WTC11 (cell line): ENCODE results near the gene KLF1. TPM values are rescaled to one million over a fixed set of nuclear protein-coding genes. Genes with fewer than 3 reads are reported as not detected.
A peak's percentile ranks its signal among the peaks of the same experiment; 100 is the strongest.

Experiments
- FOXP1 ChIP-seq: sonication (generic); formaldehyde crosslinking; IDR thresholded peaks from 2 replicates; pipeline ENCODE4 v1.8.0; 2022; ENCODE audit warnings: missing genetic modification reagents, mild to moderate bottlenecking, moderate library complexity, borderline replicate concordance
- GTF2I ChIP-seq: fragments of 250-450 bp; sonication (Bioruptor Pico); conservative IDR thresholded peaks from 2 replicates; pipeline ENCODE4 v1.4.0; 2021; ENCODE audit warnings: mild to moderate bottlenecking
- HMGA2 ChIP-seq: fragments of 250-450 bp; sonication (Bioruptor Pico); IDR thresholded peaks from 2 replicates; pipeline ENCODE4 v1.4.0; 2021; ENCODE audit warnings: mild to moderate bottlenecking, moderate library complexity
- JAZF1 ChIP-seq: fragments of 250-450 bp; sonication (Bioruptor Pico); IDR thresholded peaks from 2 replicates; pipeline ENCODE4 v1.9.0; 2021; ENCODE audit warnings: moderate library complexity, mild to moderate bottlenecking, inconsistent platforms
- MYBL2 ChIP-seq: sonication (generic); formaldehyde crosslinking; IDR thresholded peaks from 2 replicates; pipeline ENCODE4 v1.8.1; 2023; ENCODE audit warnings: mild to moderate bottlenecking, moderate library complexity, missing genetic modification reagents
- NFATC4 ChIP-seq: fragments of 250-450 bp; sonication (Bioruptor Pico); IDR thresholded peaks from 2 replicates; pipeline ENCODE4 v1.9.0; 2021; ENCODE audit warnings: mild to moderate bottlenecking
- NFE2L1 ChIP-seq: sonication (generic); formaldehyde crosslinking; IDR thresholded peaks from 2 replicates; pipeline ENCODE4 v1.8.1; 2023; ENCODE audit warnings: missing genetic modification reagents
- SMAD3 ChIP-seq: sonication (generic); formaldehyde crosslinking; IDR thresholded peaks from 2 replicates; pipeline ENCODE4 v1.8.0; 2022; ENCODE audit warnings: missing genetic modification reagents, mild to moderate bottlenecking, borderline replicate concordance
- SMAD4 ChIP-seq: sonication (generic); formaldehyde crosslinking; IDR thresholded peaks from 2 replicates; pipeline ENCODE4 v1.8.0; 2022; ENCODE audit warnings: mild to moderate bottlenecking, missing genetic modification reagents
- TP53 ChIP-seq: sonication (generic); formaldehyde crosslinking; IDR thresholded peaks from 2 replicates; pipeline ENCODE4 v1.8.1; 2023; ENCODE audit warnings: mild to moderate bottlenecking, missing genetic modification reagents
- ZNF219 ChIP-seq: sonication (generic); formaldehyde crosslinking; IDR thresholded peaks from 2 replicates; pipeline ENCODE4 v1.8.0; 2023; ENCODE audit warnings: missing genetic modification reagents, mild to moderate bottlenecking, borderline replicate concordance
- ZNF263 ChIP-seq: sonication (generic); formaldehyde crosslinking; IDR thresholded peaks from 2 replicates; pipeline ENCODE4 v1.8.1; 2022; ENCODE audit warnings: low read depth, mild to moderate bottlenecking, moderate library complexity, missing genetic modification reagents
- ZNF396 ChIP-seq: fragments of 250-450 bp; sonication (Bioruptor Pico); IDR thresholded peaks from 2 replicates; pipeline ENCODE4 v1.8.0; 2021; ENCODE audit warnings: mild to moderate bottlenecking, moderate library complexity, borderline replicate concordance
- ZNF671 ChIP-seq: fragments of 250-450 bp; sonication (Bioruptor Pico); IDR thresholded peaks from 2 replicates; pipeline ENCODE4 v1.8.0; 2021; ENCODE audit warnings: mild to moderate bottlenecking
- total RNA-seq: library from RNA; stranded (reverse); gene quantifications from 3 replicates; pipeline ENCODE4 v1.2.3, GENCODE V29; 2021
- TF ChIP-seq, protein P1 (sequence below): fragments of 200-600 bp; IDR thresholded peaks from 2 replicates; pipeline ENCODE4 v1.8.0; 2022; ENCODE audit warnings: antibody characterized with exemption
- TF ChIP-seq, protein P2 (sequence below): sonication (generic); formaldehyde crosslinking; conservative IDR thresholded peaks from 2 replicates; pipeline ENCODE4 v1.8.1; 2023; ENCODE audit warnings: mild to moderate bottlenecking, low read depth, missing genetic modification reagents, moderate library complexity
- TF ChIP-seq, protein P3 (sequence below): fragments of 250-450 bp; sonication (Bioruptor Pico); IDR thresholded peaks from 2 replicates; pipeline ENCODE4 v1.9.0; 2021; ENCODE audit warnings: mild to moderate bottlenecking, borderline replicate concordance
- TF ChIP-seq, protein P4 (sequence below): sonication (generic); formaldehyde crosslinking; IDR thresholded peaks from 2 replicates; pipeline ENCODE4 v1.8.0; 2022; ENCODE audit warnings: missing genetic modification reagents
- TF ChIP-seq, protein P5 (sequence below): fragments of 250-450 bp; sonication (Bioruptor Pico); conservative IDR thresholded peaks from 2 replicates; pipeline ENCODE4 v1.9.0; 2021; ENCODE audit warnings: mild to moderate bottlenecking
- TF ChIP-seq, protein P6 (sequence below): fragments of 250-450 bp; sonication (Bioruptor Pico); IDR thresholded peaks from 2 replicates; pipeline ENCODE4 v1.9.0; 2021; ENCODE audit warnings: mild to moderate bottlenecking

KLF1 gene
- total RNA-seq, 1 experiment from 2014 or later = 0.72 TPM

DNA sequence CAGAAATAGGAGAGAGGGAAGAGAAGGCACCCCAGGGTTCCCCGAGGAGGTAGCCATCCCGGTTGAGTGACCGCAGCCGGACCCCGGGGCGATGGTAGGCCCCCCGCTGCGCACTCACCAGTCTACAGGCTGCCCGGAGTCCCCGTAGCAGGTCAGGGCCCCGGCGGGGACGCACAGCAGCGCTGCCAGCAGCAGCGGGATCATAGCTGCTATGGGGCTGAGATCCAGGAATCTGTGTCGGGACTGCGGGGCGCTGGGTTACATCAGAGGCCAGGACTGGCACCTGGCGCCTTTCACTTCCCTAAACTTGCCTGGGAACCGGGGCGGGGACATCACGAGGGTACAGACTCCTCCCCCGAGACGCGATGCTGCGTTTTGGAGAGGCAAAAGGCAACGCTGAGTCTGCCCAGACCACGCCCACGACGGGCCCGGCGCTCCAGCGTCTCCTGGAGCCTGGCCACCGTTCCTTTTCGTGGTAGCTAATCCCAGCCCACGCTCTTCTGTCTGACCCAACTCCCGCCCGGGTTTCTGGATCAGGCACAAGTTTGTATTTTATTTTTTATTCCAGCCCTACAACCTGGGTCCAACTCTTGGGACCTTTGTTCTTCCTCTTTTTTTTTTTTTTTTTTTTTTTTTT is 5.7 kb downstream of the KLF1 start, which contains the start of gene DNASE2 (continued):
- TF ChIP-seq ZNF671 (CRISPR knock-in tag) (no peak), NFE2L1 (CRISPR knock-in tag) (no peak; the same call in 1 of the 2 replicates), TP53 (CRISPR knock-in tag) (0 out of 2 replicates have a peak, but pooled peaks have one; percentile 76), HMGA2 (CRISPR knock-in tag) (no peak), GTF2I (CRISPR knock-in tag) (no peak), SMAD4 (CRISPR knock-in tag) (no peak), FOXP1 (CRISPR knock-in tag) (no peak), ZNF219 (CRISPR knock-in tag) (no peak), ZNF396 (CRISPR knock-in tag) (no peak), ZNF263 (CRISPR knock-in tag) (no peak), NFATC4 (CRISPR knock-in tag) (no peak), MYBL2 (no peak), JAZF1 (CRISPR knock-in tag) (no peak), SMAD3 (no peak)
- TF ChIP-seq, protein P1, sequence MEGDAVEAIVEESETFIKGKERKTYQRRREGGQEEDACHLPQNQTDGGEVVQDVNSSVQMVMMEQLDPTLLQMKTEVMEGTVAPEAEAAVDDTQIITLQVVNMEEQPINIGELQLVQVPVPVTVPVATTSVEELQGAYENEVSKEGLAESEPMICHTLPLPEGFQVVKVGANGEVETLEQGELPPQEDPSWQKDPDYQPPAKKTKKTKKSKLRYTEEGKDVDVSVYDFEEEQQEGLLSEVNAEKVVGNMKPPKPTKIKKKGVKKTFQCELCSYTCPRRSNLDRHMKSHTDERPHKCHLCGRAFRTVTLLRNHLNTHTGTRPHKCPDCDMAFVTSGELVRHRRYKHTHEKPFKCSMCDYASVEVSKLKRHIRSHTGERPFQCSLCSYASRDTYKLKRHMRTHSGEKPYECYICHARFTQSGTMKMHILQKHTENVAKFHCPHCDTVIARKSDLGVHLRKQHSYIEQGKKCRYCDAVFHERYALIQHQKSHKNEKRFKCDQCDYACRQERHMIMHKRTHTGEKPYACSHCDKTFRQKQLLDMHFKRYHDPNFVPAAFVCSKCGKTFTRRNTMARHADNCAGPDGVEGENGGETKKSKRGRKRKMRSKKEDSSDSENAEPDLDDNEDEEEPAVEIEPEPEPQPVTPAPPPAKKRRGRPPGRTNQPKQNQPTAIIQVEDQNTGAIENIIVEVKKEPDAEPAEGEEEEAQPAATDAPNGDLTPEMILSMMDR = no peak
- TF ChIP-seq, protein P2, sequence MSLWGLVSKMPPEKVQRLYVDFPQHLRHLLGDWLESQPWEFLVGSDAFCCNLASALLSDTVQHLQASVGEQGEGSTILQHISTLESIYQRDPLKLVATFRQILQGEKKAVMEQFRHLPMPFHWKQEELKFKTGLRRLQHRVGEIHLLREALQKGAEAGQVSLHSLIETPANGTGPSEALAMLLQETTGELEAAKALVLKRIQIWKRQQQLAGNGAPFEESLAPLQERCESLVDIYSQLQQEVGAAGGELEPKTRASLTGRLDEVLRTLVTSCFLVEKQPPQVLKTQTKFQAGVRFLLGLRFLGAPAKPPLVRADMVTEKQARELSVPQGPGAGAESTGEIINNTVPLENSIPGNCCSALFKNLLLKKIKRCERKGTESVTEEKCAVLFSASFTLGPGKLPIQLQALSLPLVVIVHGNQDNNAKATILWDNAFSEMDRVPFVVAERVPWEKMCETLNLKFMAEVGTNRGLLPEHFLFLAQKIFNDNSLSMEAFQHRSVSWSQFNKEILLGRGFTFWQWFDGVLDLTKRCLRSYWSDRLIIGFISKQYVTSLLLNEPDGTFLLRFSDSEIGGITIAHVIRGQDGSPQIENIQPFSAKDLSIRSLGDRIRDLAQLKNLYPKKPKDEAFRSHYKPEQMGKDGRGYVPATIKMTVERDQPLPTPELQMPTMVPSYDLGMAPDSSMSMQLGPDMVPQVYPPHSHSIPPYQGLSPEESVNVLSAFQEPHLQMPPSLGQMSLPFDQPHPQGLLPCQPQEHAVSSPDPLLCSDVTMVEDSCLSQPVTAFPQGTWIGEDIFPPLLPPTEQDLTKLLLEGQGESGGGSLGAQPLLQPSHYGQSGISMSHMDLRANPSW (CRISPR knock-in tag) = no peak
- TF ChIP-seq, protein P3, sequence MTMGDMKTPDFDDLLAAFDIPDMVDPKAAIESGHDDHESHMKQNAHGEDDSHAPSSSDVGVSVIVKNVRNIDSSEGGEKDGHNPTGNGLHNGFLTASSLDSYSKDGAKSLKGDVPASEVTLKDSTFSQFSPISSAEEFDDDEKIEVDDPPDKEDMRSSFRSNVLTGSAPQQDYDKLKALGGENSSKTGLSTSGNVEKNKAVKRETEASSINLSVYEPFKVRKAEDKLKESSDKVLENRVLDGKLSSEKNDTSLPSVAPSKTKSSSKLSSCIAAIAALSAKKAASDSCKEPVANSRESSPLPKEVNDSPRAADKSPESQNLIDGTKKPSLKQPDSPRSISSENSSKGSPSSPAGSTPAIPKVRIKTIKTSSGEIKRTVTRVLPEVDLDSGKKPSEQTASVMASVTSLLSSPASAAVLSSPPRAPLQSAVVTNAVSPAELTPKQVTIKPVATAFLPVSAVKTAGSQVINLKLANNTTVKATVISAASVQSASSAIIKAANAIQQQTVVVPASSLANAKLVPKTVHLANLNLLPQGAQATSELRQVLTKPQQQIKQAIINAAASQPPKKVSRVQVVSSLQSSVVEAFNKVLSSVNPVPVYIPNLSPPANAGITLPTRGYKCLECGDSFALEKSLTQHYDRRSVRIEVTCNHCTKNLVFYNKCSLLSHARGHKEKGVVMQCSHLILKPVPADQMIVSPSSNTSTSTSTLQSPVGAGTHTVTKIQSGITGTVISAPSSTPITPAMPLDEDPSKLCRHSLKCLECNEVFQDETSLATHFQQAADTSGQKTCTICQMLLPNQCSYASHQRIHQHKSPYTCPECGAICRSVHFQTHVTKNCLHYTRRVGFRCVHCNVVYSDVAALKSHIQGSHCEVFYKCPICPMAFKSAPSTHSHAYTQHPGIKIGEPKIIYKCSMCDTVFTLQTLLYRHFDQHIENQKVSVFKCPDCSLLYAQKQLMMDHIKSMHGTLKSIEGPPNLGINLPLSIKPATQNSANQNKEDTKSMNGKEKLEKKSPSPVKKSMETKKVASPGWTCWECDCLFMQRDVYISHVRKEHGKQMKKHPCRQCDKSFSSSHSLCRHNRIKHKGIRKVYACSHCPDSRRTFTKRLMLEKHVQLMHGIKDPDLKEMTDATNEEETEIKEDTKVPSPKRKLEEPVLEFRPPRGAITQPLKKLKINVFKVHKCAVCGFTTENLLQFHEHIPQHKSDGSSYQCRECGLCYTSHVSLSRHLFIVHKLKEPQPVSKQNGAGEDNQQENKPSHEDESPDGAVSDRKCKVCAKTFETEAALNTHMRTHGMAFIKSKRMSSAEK (CRISPR knock-in tag) = no peak
- TF ChIP-seq, protein P4, sequence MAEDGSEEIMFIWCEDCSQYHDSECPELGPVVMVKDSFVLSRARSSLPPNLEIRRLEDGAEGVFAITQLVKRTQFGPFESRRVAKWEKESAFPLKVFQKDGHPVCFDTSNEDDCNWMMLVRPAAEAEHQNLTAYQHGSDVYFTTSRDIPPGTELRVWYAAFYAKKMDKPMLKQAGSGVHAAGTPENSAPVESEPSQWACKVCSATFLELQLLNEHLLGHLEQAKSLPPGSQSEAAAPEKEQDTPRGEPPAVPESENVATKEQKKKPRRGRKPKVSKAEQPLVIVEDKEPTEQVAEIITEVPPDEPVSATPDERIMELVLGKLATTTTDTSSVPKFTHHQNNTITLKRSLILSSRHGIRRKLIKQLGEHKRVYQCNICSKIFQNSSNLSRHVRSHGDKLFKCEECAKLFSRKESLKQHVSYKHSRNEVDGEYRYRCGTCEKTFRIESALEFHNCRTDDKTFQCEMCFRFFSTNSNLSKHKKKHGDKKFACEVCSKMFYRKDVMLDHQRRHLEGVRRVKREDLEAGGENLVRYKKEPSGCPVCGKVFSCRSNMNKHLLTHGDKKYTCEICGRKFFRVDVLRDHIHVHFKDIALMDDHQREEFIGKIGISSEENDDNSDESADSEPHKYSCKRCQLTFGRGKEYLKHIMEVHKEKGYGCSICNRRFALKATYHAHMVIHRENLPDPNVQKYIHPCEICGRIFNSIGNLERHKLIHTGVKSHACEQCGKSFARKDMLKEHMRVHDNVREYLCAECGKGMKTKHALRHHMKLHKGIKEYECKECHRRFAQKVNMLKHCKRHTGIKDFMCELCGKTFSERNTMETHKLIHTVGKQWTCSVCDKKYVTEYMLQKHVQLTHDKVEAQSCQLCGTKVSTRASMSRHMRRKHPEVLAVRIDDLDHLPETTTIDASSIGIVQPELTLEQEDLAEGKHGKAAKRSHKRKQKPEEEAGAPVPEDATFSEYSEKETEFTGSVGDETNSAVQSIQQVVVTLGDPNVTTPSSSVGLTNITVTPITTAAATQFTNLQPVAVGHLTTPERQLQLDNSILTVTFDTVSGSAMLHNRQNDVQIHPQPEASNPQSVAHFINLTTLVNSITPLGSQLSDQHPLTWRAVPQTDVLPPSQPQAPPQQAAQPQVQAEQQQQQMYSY (CRISPR knock-in tag) = no peak
- TF ChIP-seq, protein P5, sequence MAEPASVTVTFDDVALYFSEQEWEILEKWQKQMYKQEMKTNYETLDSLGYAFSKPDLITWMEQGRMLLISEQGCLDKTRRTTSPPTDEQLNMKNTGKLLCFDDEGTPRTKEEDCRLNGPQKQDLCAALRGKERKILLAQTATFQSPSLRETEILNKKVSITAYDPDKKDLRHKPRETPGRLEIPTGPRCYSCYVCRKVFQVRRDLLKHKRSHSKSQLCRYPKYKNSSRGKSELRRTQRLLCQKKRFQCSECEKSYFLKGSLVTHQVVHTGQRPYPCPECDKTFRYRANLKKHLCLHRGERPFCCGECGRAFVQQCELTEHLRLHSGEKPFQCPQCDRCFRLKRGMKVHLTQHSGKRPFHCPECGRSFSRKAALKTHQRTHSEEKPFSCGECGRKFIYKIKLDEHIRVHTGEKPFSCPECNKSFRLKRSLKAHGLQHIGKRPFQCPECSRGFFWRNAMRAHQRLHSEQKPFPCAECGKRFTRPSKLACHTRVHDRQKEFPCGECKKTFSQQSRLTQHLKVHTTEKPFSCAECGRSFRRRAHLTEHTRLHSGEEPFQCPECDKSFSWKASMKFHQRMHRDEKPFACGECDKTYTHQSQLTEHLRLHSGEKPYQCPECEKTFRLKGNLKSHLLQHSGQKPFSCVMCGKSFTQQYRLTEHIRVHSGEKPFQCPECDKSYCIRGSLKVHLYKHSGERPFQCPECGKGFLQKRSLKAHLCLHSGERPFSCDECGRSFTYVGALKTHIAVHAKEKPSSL (CRISPR knock-in tag) = no peak
- TF ChIP-seq, protein P6, sequence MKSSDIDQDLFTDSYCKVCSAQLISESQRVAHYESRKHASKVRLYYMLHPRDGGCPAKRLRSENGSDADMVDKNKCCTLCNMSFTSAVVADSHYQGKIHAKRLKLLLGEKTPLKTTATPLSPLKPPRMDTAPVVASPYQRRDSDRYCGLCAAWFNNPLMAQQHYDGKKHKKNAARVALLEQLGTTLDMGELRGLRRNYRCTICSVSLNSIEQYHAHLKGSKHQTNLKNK (CRISPR knock-in tag) = no peak
